Dendritic cell treated with granulocyte-macrophage colony-stimulating factor and Interleukin-4, amounts not matched to agents 40 ng/mL and 50 ng/mL, for 4 days (primary cell): ENCODE measurements around the gene DMBX1.
A peak's percentile ranks its signal among the peaks of the same experiment; 100 is the strongest.

Source experiments
- H3K27ac Mint-ChIP-seq: one replicate; pipeline ENCODE4 v1.8.0; 2022; ENCODE audit warnings: mild to moderate bottlenecking, mixed read lengths
- H3K27me3 Mint-ChIP-seq: one replicate; pipeline ENCODE4 v1.8.0; 2022; ENCODE audit warnings: mild to moderate bottlenecking, mixed read lengths
- H3K36me3 Mint-ChIP-seq: one replicate; pipeline ENCODE4 v1.8.0; 2022; ENCODE audit warnings: low read depth, mixed read lengths
- H3K4me1 Mint-ChIP-seq: one replicate; pipeline ENCODE4 v1.8.0; 2022; ENCODE audit warnings: low read depth, mixed read lengths
- H3K4me3 Mint-ChIP-seq: one replicate; pipeline ENCODE4 v1.8.0; 2022; ENCODE audit warnings: mild to moderate bottlenecking, moderate library complexity, mixed read lengths
- H3K9me3 Mint-ChIP-seq: one replicate; pipeline ENCODE4 v1.8.0; 2022; ENCODE audit warnings: mixed read lengths
- intact Hi-C: fragments of 100-400 bp; cut with micrococcal nuclease; formaldehyde crosslinking; loops from one replicate; pipeline ENCODE4 v1.15.0; 2022

The DMBX1 gene

DNA sequence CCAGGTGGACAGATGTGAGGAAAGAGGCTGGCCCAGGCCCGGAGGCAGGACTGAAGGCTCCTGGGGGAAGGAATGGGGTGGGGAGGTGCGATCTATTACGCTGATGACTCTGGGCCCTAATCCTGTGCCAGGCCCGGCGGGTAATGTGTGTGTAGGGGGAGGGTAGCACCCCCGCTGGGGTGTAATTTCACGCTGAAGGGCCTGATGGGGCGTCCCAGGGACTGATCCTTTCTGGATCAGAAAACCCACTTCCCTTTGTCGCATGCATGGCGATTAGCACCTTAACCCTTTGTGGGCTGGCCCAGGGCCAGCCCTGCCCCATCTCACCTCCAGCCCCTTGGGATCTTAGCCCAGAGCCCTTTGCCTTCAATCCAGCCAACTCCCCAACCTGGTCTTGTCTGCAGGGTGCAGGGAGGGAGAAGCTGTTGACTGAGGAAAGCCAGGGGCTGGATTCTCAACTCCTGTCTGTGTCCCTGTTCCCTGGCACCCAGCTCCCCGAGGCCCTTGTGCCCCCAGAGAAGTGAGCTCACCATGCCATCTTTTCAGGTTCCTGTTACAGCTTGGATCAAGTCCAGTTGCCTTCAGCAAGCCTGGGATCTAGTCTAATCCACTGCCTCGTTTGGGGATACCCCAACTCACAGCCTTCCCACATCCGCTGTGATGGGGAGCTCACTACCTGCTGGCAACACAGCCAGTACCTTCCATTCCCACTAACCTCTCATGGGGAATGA lies 35.8 kb downstream of the DMBX1 start:
- Mint-ChIP-seq H3K36me3 (no peaks in the 10 kb centered on the region), H3K27me3 (peaks cover 61% of the 10 kb centered on the region), H3K4me3 (no peak overlapping the region), H3K27ac (no peak overlapping the region), H3K4me1 (peaks cover 24% of the 10 kb centered on the region), H3K9me3 (no peaks in the 10 kb centered on the region)
- intact Hi-C loops, result loop anchor here (5.0 kb wide), 1 partner anchor 188 kb away; no protein-coding TSS in a partner anchor

DNA sequence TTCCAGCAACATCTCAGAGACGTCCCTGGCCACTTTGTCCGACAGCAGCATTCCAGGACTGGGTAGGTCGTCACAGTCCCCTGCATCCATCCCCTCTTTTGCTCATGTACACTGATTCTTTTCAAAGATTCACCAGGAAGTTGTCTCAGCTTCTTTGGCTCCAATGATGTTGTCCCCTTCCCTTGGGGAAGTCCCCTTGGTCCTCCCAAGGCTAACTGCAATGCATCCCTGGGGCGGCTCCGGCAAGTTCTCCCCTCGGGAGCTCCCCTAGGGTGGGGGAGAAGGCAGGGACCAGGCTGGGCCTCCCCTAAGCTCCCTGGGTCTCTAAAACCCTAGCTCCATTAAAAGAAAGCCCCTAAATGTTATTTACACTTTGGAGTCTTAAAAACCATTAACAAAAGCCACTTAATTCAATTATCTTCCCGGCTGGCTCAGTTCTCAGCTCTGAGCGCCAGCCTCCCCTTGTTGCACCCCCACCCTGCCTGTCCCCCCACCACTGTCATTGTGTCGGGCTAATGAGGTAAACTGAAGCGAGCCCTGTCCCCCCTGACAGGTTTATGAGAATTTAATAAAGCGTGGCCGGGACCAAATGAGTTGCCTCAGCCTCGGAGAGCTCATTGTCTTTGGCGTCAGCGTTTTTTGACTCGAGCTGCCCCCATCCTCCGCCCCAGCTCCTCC lies 36.5 kb downstream of the DMBX1 start:
- Mint-ChIP-seq H3K36me3 (no peaks in the 10 kb centered on the region), H3K4me3 (no peak overlapping the region), H3K9me3 (no peaks in the 10 kb centered on the region), H3K4me1 (peaks cover 24% of the 10 kb centered on the region), H3K27ac (no peak overlapping the region), H3K27me3 (peaks cover 66% of the 10 kb centered on the region)
- intact Hi-C loops, result loop anchor here (5.0 kb wide), 1 partner anchor 189 kb away; no protein-coding TSS in a partner anchor

DNA sequence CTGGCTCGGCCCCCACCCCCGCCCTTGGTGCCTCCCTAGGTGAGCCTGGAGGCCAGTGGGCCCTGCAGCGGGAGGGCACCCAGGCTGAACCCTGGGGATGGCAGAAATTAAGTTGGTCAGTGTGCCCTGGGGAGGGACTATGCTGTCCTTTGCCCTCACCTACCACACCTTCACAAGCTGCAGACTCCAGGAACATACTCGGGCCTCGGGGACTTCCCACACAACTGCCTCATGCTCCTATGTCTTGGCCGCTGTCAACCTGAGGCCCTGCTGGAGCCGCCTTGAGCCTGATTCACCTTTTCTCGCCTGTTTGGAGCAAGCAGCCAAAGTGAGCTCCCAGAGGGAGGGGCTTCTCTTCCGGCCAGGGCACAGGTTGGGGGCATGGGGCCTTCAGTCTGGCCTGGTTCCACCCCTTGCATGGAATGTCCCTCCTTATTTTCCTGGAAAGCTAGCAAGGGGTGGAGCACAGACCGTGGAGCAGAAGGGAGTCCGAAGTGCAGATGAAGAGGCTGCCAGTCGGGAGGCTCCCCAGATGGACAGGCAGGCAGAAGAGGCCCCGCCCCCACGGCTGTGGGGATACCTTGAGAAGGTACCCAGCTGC lies 37.2 kb downstream of the DMBX1 start:
- intact Hi-C loops, result loop anchor here (5.0 kb wide), 1 partner anchor 189 kb away; no protein-coding TSS in a partner anchor
- Mint-ChIP-seq H3K36me3 (no peaks in the 10 kb centered on the region), H3K4me1 (peaks cover 20% of the 10 kb centered on the region), H3K27me3 (peaks cover 71% of the 10 kb centered on the region), H3K27ac (no peak overlapping the region), H3K9me3 (no peaks in the 10 kb centered on the region), H3K4me3 (no peak overlapping the region)

DNA sequence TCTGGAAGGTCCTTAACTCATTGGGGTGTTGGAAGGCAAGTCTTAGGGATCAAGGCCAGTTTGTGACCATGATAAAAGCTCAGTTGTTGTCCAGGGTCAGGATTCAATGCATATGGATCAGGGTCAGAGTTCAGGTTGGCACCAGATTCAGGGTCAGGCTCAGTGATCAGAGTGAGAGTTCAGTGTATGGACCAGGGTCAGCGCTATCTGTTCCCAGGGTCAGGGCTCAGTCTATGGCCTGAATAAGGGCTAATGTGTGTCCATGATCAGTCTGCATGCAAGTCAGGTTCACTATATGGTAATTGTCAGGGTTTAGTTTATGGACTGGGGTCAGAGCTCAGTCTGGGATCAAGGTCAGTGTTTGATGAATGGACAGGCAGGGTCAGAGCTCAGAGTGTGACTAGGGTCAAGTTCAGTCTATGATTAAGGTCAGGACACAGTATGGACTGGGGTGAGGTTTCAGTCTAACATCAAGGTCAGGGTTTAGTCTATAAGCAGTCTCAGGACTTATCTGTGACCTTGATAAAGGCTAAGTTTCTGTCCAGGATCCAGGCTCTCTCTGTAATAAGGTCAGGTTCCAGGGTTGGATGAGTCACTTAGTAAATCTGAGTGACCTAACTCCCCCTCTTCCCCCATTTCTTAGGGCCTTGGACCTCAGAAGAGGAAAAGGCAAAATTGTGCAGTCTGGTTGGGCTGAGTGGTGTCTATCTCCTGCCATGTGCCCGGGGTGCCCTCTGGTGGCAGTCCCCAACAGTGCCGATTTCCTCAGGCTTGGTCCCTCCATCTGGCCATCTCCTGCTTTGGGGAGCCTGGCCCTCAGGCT lies 38.0 kb downstream of the DMBX1 start:
- intact Hi-C loops, result loop anchor here (1.0 to 5.0 kb wide), 5 partner anchors 50 to 190 kb away; no protein-coding TSS in a partner anchor

DNA sequence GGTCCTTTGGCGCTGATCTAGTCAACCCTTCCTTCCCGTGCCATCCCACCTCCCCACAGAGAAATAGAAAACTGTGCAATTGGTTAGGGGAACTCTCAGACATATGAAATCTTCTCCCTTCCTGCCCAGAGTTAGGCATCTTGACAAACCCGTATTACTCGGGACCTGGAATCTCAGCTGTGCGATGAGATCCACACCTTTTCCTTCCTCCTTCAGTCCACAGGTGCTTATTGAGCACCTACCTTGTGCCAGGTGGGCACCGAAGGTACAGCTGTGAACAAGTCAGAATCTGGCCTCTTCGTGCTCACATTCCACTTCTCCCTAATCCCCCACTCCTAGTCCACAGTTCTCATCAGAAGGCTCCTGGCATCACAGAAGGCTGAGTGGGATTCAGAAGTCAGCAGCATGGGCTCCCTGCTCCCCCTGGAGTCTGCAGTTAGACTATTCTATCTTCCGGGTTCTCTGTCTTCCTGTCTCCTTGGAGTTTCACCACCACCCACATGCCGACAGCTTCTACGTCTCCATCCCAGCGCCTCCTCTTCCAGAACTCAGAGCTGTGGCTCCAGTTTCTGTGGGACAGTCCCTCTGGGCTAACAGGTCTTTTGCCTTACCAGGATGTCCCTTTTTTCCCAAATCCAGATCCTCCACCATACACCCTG lies 38.8 kb downstream of the DMBX1 start:
- Mint-ChIP-seq H3K4me1 (peaks cover 8% of the 10 kb centered on the region), H3K9me3 (no peaks in the 10 kb centered on the region), H3K27ac (no peak overlapping the region), H3K4me3 (no peak overlapping the region), H3K36me3 (no peaks in the 10 kb centered on the region), H3K27me3 (peaks cover 75% of the 10 kb centered on the region)
- intact Hi-C loops, result loop anchor here (1.0 to 5.0 kb wide), 5 partner anchors 51 to 191 kb away; no protein-coding TSS in a partner anchor

More for the DNA sequence above, 38.0 kb downstream of the DMBX1 start:
- H3K27ac Mint-ChIP-seq, result no peak overlapping the region
- peaks cover 76% of the 10 kb centered on the region for H3K27me3 Mint-ChIP-seq
- no peaks in the 10 kb centered on the region for H3K9me3 Mint-ChIP-seq
- no peak overlapping the region for H3K4me3 Mint-ChIP-seq
- no peaks in the 10 kb centered on the region for H3K36me3 Mint-ChIP-seq
- H3K4me1 Mint-ChIP-seq, result peaks cover 11% of the 10 kb centered on the region

DNA sequence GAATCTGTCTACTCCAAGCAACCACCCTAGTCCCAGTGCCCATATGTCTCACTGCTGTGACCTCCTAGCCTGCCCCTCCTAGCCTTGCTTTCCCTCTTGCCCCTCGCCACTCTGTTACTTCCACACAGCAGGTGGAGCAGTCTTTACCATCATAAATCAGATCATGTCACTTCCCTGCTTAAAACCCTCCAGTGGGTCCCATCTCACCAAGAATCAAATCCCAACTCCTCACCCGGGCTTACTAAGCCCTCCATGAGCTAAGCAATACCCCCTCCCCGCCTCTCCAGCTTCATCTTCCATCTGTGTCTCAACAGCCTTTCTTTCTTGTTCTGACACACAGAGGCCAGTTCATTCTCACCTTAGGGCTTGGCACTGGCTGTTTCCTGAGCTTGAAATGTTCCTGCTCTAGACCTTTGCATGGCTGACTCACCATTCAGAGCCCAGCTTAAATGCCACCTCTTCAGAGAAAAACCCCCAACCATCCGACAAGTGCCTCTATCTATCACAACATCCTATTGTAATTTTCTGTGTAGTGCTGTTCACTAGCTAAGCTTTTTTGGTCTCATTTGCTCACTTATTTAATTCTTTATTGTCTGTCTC lies 39.5 kb downstream of the DMBX1 start:
- intact Hi-C loops, result loop anchor here (5.0 kb wide), 1 partner anchor 192 kb away; no protein-coding TSS in a partner anchor
- H3K27ac Mint-ChIP-seq, result no peak overlapping the region
- H3K36me3 Mint-ChIP-seq, result no peaks in the 10 kb centered on the region
- no peaks in the 10 kb centered on the region for H3K9me3 Mint-ChIP-seq
- H3K27me3 Mint-ChIP-seq, result peaks cover 79% of the 10 kb centered on the region
- no peak overlapping the region for H3K4me3 Mint-ChIP-seq
- H3K4me1 Mint-ChIP-seq, result peaks cover 14% of the 10 kb centered on the region

DNA sequence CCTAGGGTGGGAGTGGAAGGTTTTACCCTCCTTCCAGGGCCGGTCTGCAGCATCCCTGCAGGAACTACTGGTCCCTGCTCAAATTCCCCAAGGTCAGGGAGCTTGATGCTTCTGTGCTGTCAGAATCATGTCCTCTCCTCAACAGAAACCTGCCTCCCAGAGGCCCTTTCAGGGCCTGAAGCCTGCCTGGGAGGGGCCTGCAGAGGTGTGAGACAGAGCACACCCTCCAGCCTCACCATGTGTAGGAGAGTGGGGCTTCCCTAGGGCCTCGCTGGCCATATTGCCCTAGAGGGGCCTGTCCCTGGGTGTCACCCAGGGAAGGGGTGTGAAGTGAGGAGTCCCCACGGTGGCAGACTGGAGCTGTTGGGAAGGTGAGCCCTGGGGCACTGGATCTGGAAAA lies 40.7 kb downstream of the DMBX1 start:
- no peak overlapping the region for H3K27ac Mint-ChIP-seq
- peaks cover 14% of the 10 kb centered on the region for H3K4me1 Mint-ChIP-seq
- no peaks in the 10 kb centered on the region for H3K36me3 Mint-ChIP-seq
- intact Hi-C loops, result no loop called here
- no peaks in the 10 kb centered on the region for H3K9me3 Mint-ChIP-seq
- no peak overlapping the region for H3K4me3 Mint-ChIP-seq
- H3K27me3 Mint-ChIP-seq, result peaks cover 82% of the 10 kb centered on the region

DNA sequence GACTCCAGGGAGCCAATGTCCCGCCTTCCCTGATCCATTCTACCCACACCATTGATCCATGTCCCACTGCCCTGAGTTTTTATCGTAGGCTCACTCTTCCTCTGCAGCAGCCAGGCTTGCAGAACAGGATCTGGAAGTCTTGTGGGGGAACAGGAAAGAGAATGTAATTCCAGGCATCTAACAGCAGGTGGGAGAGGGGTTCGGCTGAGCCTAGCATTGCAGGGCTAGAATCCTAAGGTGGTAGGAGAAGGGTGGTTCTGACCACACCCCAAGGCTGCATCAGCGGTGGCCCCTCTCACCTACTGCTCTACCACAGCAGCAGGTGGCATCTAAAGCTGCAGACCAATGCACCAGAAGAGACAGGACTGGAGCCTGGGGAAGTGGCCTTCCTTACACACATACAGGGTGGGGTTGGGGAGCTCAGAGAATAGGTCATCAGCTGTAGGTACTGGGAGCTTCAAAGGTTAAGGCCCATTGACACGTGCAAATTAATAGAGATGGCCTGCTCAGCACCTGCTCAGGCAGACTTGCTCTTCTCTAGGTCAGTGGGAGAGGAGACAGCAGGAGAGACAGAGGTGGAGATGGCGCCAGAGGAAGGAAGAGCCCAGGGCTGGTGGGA lies 41.3 kb downstream of the DMBX1 start:
- Mint-ChIP-seq H3K36me3 (no peaks in the 10 kb centered on the region), H3K27ac (no peak overlapping the region), H3K9me3 (no peaks in the 10 kb centered on the region), H3K27me3 (peaks cover 80% of the 10 kb centered on the region), H3K4me3 (no peak overlapping the region), H3K4me1 (peaks cover 14% of the 10 kb centered on the region)
- intact Hi-C loops, result no loop called here

DNA sequence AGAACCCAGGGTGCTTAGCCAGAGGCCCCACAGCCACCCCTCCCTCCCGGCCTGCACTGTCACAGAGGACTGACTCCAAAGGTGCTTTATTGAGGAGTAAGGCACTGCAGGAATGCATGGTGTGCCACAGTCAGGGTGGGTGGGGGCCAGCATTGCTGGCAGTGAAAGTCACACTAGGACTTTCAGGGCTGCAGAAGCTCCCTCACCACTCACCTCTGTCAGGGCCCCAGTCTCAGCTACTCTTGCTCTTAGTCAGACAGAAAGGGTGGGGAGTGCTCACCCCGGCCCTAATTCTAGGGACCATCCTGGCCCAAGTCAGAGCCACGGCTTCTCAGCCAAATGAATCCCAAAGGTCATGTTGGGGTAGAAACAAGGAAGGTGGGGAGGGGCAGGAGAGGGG lies 42.5 kb downstream of the DMBX1 start:
- no peak overlapping the region for H3K27ac Mint-ChIP-seq
- intact Hi-C loops, result loop anchor here (2.0 kb wide), 1 partner anchor 193 kb away; no protein-coding TSS in a partner anchor
- peaks cover 14% of the 10 kb centered on the region for H3K4me1 Mint-ChIP-seq
- H3K9me3 Mint-ChIP-seq, result no peaks in the 10 kb centered on the region
- H3K4me3 Mint-ChIP-seq, result no peak overlapping the region
- H3K27me3 Mint-ChIP-seq, result peaks cover 82% of the 10 kb centered on the region
- no peaks in the 10 kb centered on the region for H3K36me3 Mint-ChIP-seq

DNA sequence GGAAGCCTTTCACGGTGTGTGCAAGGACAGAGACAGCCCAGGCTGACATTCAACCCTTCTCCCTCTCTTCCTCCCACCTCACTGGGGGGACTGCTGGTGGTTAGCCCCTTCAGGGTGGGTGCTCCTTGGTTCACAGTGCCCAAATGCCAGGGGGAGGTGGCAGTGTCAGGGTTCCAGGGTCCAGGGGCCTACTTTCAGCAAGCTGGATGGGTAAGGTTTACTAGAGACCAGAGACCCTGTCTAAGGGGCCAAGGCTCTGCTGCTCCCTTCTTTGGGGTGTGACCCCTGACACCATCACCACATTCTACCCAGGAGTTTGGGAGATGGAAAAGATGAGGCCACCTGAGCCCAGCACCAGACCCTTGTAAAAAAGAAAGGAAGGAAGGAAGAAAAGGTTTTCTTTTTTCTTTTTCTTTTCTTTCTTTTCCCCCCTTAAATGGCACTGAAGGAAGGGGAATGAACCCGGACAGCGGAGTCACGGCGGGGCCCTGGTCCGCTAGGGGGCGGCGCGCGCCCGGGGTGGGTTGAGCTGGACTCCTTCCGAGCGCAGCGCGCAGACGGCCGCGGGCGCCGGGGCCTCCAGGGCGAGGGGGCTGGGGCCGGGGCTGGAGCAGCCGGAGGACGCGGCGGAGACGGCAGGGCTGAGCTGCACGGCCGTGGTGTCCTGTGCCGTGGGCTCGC lies 43.0 kb downstream of the DMBX1 start:
- no peaks in the 10 kb centered on the region for H3K36me3 Mint-ChIP-seq
- peaks cover 14% of the 10 kb centered on the region for H3K4me1 Mint-ChIP-seq
- no peaks in the 10 kb centered on the region for H3K9me3 Mint-ChIP-seq
- no peak overlapping the region for H3K4me3 Mint-ChIP-seq
- H3K27me3 Mint-ChIP-seq, result peaks cover 81% of the 10 kb centered on the region
- no peak overlapping the region for H3K27ac Mint-ChIP-seq
- intact Hi-C loops, result loop anchor here (2.0 kb wide), 1 partner anchor 192 kb away; no protein-coding TSS in a partner anchor

DNA sequence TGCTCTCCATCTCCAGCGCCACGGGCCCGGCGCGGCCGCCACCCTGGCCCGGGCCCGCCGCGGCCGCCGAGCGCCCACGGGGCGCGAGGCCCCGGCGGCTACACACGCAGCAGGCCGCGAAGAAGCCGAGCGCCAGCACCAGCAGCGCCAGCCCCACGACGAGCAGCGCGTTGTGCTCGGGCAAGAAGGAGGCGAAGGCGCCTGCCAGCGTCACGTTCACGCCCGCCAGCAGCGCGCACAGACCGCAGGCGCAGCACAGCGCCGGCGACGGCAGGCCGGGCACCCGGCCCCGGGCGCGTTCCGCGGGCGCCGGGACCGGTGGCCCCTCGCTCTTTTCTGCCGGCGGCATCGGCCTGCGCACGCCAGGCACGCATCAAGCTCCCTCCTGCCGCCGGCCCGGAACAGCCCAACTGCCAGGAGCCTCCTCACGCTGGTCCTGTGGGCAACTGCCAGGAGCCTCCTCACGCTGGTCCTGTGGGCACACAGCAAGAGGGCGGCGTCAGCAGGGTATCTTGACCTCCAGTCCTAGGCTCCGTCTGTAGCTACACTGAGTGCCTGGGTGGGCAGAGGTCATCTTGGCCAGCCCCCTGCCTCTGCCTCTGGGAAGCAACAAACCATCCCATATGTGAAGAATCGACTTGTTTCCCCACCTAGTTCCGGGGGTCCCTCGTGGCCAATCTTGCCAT lies 43.7 kb downstream of the DMBX1 start:
- Mint-ChIP-seq H3K27ac (no peak overlapping the region), H3K4me1 (peaks cover 12% of the 10 kb centered on the region)

More for the DNA sequence above, 43.7 kb downstream of the DMBX1 start:
- peak overlapping the region; percentile 15 for H3K4me3 Mint-ChIP-seq
- no peaks in the 10 kb centered on the region for H3K9me3 Mint-ChIP-seq
- intact Hi-C loops, result loop anchor here (2.0 kb wide), 1 partner anchor 191 kb away; no protein-coding TSS in a partner anchor
- H3K27me3 Mint-ChIP-seq, result peaks cover 80% of the 10 kb centered on the region
- H3K36me3 Mint-ChIP-seq, result no peaks in the 10 kb centered on the region
